Measurements from ENCODE around the gene KIF16B. TPM values are rescaled to one million over a fixed set of nuclear protein-coding genes. Genes with fewer than 3 reads are reported as not detected.

The KIF16B gene
- total and polyA plus RNA-seq, 2 of the 8 experiments (the other 6 are each of a cell fraction or from before 2014, with no cell fraction given), result 3.0 to 9.2 TPM

- H3K79me2 ChIP-seq (ENCODE audit: control insufficient read depth in 1 of 2, insufficient read depth in 2 of 2, low read length in 2 of 2), result no peaks in the 10 kb centered on the region
- H2BK20ac ChIP-seq (ENCODE audit: low read length), result no peak overlapping the region
- no peaks in the 10 kb centered on the region for H4K20me1 ChIP-seq (replicated peaks in 1 of 2; ENCODE audit: control insufficient read depth in 1 of 2, insufficient read depth in 2 of 2, low read length in 2 of 2)
- H2AFZ ChIP-seq (ENCODE audit: low read length), result no peak overlapping the region
- ChIA-PET CTCF (ENCODE audit: partially characterized antibody) (interaction anchor here (0.6 to 1.5 kb wide), 3 partner anchors 11 to 497 kb away, joined by 3 to 4 read pairs (median 3); no protein-coding TSS in a partner anchor), POLR2A (ENCODE audit: partially characterized antibody) (no interaction called here)
- H3K4me3 ChIP-seq (ENCODE audit: extremely low read depth in 1 of 4, insufficient read depth in 2 of 4, low read depth in 3 of 4, low read length in 4 of 4), result no peak overlapping the region
- no peaks in the 10 kb centered on the region for H3K79me1 ChIP-seq (ENCODE audit: low read depth, low read length)
- no peak overlapping the region for H4K5ac ChIP-seq (ENCODE audit: insufficient read length, low read depth, low read length)
- H2BK15ac ChIP-seq (ENCODE audit: low read length), result no peak overlapping the region
- DNase-seq (ENCODE audit: low read depth in 1 of 2, low spot score in 2 of 2) (no peak), FAIRE-seq (no peak)
- H4K8ac ChIP-seq (ENCODE audit: extremely low read depth, insufficient read depth, low read length), result no peak overlapping the region
- no peak overlapping the region for H3K27ac ChIP-seq (ENCODE audit: low read depth, low read length)
- no peak overlapping the region for H2BK12ac ChIP-seq (ENCODE audit: low read depth, low read length)
- H3K23me2 ChIP-seq (ENCODE audit: low read depth, low read length), result no peaks in the 10 kb centered on the region
- no peak overlapping the region for H4K91ac ChIP-seq (replicated peaks; ENCODE audit: insufficient read length, low read length)
- no peak overlapping the region for H3K9ac ChIP-seq (replicated peaks in 1 of 4; ENCODE audit: extremely low read depth in 1 of 4, low read depth in 3 of 4, low read length in 3 of 4)
- 90% methylated on average over 9 of the region's 9 CpGs; no CpG with 5 or more reads in 1 of the 2 experiments for WGBS, 2 experiments (ENCODE audit: extremely low coverage in 1 of 2, insufficient coverage in 1 of 2, insufficient read length in 1 of 2, insufficient replicate concordance in 2 of 2, low coverage in 1 of 2, low lambda C conversion rate in 2 of 2, missing lambda C conversion rate in 1 of 2)
- no peaks in the 10 kb centered on the region for H3K9me3 ChIP-seq (ENCODE audit: insufficient read depth in 2 of 2, low read depth in 1 of 2, low read length in 1 of 2)
- H3K18ac ChIP-seq (ENCODE audit: extremely low read depth, low read length), result no peak overlapping the region
- H3K23ac ChIP-seq (ENCODE audit: insufficient read length), result no peak overlapping the region
- H2BK120ac ChIP-seq (replicated peaks; ENCODE audit: low read depth, low read length), result no peak overlapping the region
- no peaks in the 10 kb centered on the region for H3K4me1 ChIP-seq (replicated peaks in 1 of 4; ENCODE audit: control insufficient read depth in 3 of 4, insufficient read depth in 4 of 4, low read length in 3 of 4)
- H3K27me3 ChIP-seq (replicated peaks in 1 of 4; ENCODE audit: control insufficient read depth in 3 of 4, extremely low read depth in 1 of 4, insufficient read depth in 3 of 4, low read length in 3 of 4), result no peaks in the 10 kb centered on the region
- no peaks in the 10 kb centered on the region for H3K36me3 ChIP-seq (ENCODE audit: control insufficient read depth in 2 of 4, insufficient read depth in 4 of 4, low read length in 3 of 4)
- no peak overlapping the region for H2AK5ac ChIP-seq (ENCODE audit: low read depth, low read length)
- no peak overlapping the region for H3K14ac ChIP-seq (ENCODE audit: insufficient read length)
- no peak overlapping the region for H3K56ac ChIP-seq (replicated peaks; ENCODE audit: insufficient read length, low read depth, low read length)
- H2BK5ac ChIP-seq (ENCODE audit: low read depth, low read length), result no peak overlapping the region
- no peak overlapping the region for H3K4me2 ChIP-seq (ENCODE audit: insufficient read depth in 1 of 2, low read depth in 2 of 2, low read length in 2 of 2)
- no peak overlapping the region for H3K4ac ChIP-seq (replicated peaks; ENCODE audit: insufficient read length, low read depth, low read length)
- TF ChIP-seq POLR2AphosphoS5 (IDR thresholded peaks at IDR 0.05; ENCODE audit: low read depth, low read length), result no peak
- TF ChIP-seq FOSL1 (IDR thresholded peaks at IDR 0.05; ENCODE audit: insufficient read depth, low read depth, low read length), result no peak
- TF ChIP-seq KDM5A (IDR thresholded peaks at IDR 0.05; ENCODE audit: low read length), result no peak
- no peak for TF ChIP-seq CREB1 (IDR thresholded peaks at IDR 0.05)
- no peak for TF ChIP-seq ATF2 (IDR thresholded peaks at IDR 0.05; ENCODE audit: low read length)
- TF ChIP-seq GABPA (IDR thresholded peaks at IDR 0.05; ENCODE audit: borderline replicate concordance, insufficient read depth, low read length), result no peak
- no peak for TF ChIP-seq BACH1 (IDR thresholded peaks at IDR 0.05; ENCODE audit: low read length)
- TF ChIP-seq MAX (IDR thresholded peaks at IDR 0.05), result no peak
- TF ChIP-seq SP1 (IDR thresholded peaks at IDR 0.05; ENCODE audit: low read depth, low read length), result no peak
- no peak for TF ChIP-seq E2F6 (IDR thresholded peaks at IDR 0.05)
- no peak for TF ChIP-seq CBX5 (IDR thresholded peaks at IDR 0.05; ENCODE audit: low read depth, low read length)
- no peak for TF ChIP-seq POLR2A (IDR thresholded peaks at IDR 0.05; ENCODE audit: control extremely low read depth in 1 of 2, low read depth in 2 of 2, low read length in 2 of 2)
- no peak for TF ChIP-seq JUND (IDR thresholded peaks at IDR 0.05; ENCODE audit: low read length)
- TF ChIP-seq CEBPB (IDR thresholded peaks at IDR 0.05; ENCODE audit: low read depth, low read length), result no peak
Measured at GRCh38 chr20:16245879-16246278, 327.4 kb downstream of the KIF16B start.

All from H1 (cell line).